A673 (cell line): ENCODE results near the gene TNS3. TPM values are rescaled to one million over a fixed set of nuclear protein-coding genes. Genes with fewer than 3 reads are reported as not detected.

Source experiments
- BruUV-seq: library from RNA; stranded (reverse); fragments of 400-500 nt; replicated peaks from 2 replicates; lab custom pipeline; 2021; lab: Mats Ljungman, UMichigan
- CTCF ChIA-PET: fragments of 300-600 bp; sonication (Branson Sonifier 250); formaldehyde crosslinking; loops from one replicate; lab custom pipeline; 2022; ENCODE audit warnings: antibody characterized with exemption; lab: Charles Lee
- POLR2A ChIA-PET: fragments of 300-600 bp; sonication (Branson Sonifier 250); formaldehyde crosslinking; loops from one replicate; lab custom pipeline; 2022; ENCODE audit warnings: antibody characterized with exemption; ENCODE audit not compliant: low non-redundant PET; lab: Charles Lee
- DNase-seq: peaks from one replicate; pipeline ENCODE4 v3.0.0-alpha.2; 2015; ENCODE audit warnings: low spot score
- H3K27ac ChIP-seq: fragments of 200-600 bp; sonication (generic); 2 replicates; pipeline ENCODE4 v1.5.1; 2016; ENCODE audit warnings: mixed run types, low read depth, mild to moderate bottlenecking, mixed read lengths, antibody characterized with exemption, low read length; ENCODE audit not compliant: poor library complexity, severe bottlenecking
- H3K27me3 ChIP-seq: fragments of 200-600 bp; sonication (generic); replicated peaks from 2 replicates; pipeline ENCODE4 v1.6.1; 2017; ENCODE audit warnings: mixed run types, low read depth, mild to moderate bottlenecking, mixed read lengths, antibody characterized with exemption, low read length; ENCODE audit not compliant: insufficient read depth, poor library complexity
- H3K36me3 ChIP-seq: fragments of 200-600 bp; sonication (generic); 2 replicates; pipeline ENCODE4 v1.6.1; 2016; ENCODE audit warnings: mixed run types, mild to moderate bottlenecking, mixed read lengths, antibody characterized with exemption, low read length; ENCODE audit not compliant: insufficient read depth, poor library complexity, severe bottlenecking
- H3K4me1 ChIP-seq: fragments of 200-600 bp; sonication (generic); 2 replicates; pipeline ENCODE4 v1.6.1; 2017; ENCODE audit warnings: mixed run types, mild to moderate bottlenecking, mixed read lengths, antibody characterized with exemption, low read length; ENCODE audit not compliant: insufficient read depth, poor library complexity, severe bottlenecking
- H3K4me3 ChIP-seq: fragments of 200-600 bp; sonication (generic); 2 replicates; pipeline ENCODE4 v1.5.1; 2016; ENCODE audit warnings: low read depth, mixed run types, mild to moderate bottlenecking, mixed read lengths, low read length; ENCODE audit not compliant: poor library complexity, severe bottlenecking
- H3K9me3 ChIP-seq: fragments of 200-600 bp; sonication (generic); 2 replicates; pipeline ENCODE4 v1.6.1; 2016; ENCODE audit warnings: mixed run types, low read depth, mild to moderate bottlenecking, mixed read lengths, antibody characterized with exemption, low read length; ENCODE audit not compliant: poor library complexity, severe bottlenecking
- EZH2 ChIP-seq: fragments of 200-600 bp; sonication (generic); IDR thresholded peaks from 2 replicates; pipeline ENCODE4 v1.6.1; 2017; ENCODE audit warnings: borderline replicate concordance, low read depth, mild to moderate bottlenecking, mixed read lengths, antibody characterized with exemption, low read length; ENCODE audit not compliant: poor library complexity, severe bottlenecking
- intact Hi-C: fragments of 100-400 bp; cut with micrococcal nuclease; formaldehyde crosslinking; loops from one replicate; pipeline ENCODE4 v1.10.0; 2022; ENCODE audit not compliant: unreplicated experiment
- total RNA-seq: library from RNA; stranded (reverse); gene quantifications from 2 replicates; pipeline ENCODE4 v1.2.3, GENCODE V29; 2021
- TF ChIP-seq, protein P1 (sequence below): fragments of 300-800, 200-600 bp; sonication (generic); conservative IDR thresholded peaks from 2 replicates; pipeline ENCODE4 v1.5.1; 2017; ENCODE audit warnings: low read depth, mild to moderate bottlenecking, antibody characterized with exemption, low read length, moderate library complexity, mixed read lengths

TNS3 gene
- total RNA-seq, 1 experiment from 2014 or later: not detected

DNA sequence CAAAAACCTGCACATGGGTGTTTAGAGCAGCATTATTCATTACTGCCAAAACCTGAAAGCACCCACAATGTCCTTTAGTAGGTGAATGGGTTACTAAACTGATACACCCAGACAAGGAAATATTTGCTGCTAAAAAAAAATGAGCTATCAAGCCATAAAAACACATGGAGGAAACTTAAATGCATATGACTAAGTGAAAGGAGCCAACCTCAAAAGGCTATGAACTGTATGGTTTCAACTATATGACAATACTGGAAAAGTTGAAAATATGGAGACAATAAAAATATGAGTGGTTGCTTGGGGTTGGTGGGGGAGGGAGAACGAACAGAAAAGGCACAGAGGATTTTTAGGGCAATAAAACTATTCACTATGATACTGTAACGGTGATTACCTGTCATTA, 291.0 kb downstream of the TNS3 start:
- BruUV-seq: no TSS peak
- ChIA-PET POLR2A (no interaction called here), CTCF (no interaction called here)
- Histone ChIP-seq H3K27me3 (peaks cover 14% of the 10 kb centered on the region), H3K4me1 (no peaks in the 10 kb centered on the region), H3K36me3 (no peaks in the 10 kb centered on the region), H3K4me3 (no peak overlapping the region), H3K9me3 (no peaks in the 10 kb centered on the region), H3K27ac (no peak overlapping the region)
- intact Hi-C loops: no loop called here
- TF ChIP-seq, protein P1, sequence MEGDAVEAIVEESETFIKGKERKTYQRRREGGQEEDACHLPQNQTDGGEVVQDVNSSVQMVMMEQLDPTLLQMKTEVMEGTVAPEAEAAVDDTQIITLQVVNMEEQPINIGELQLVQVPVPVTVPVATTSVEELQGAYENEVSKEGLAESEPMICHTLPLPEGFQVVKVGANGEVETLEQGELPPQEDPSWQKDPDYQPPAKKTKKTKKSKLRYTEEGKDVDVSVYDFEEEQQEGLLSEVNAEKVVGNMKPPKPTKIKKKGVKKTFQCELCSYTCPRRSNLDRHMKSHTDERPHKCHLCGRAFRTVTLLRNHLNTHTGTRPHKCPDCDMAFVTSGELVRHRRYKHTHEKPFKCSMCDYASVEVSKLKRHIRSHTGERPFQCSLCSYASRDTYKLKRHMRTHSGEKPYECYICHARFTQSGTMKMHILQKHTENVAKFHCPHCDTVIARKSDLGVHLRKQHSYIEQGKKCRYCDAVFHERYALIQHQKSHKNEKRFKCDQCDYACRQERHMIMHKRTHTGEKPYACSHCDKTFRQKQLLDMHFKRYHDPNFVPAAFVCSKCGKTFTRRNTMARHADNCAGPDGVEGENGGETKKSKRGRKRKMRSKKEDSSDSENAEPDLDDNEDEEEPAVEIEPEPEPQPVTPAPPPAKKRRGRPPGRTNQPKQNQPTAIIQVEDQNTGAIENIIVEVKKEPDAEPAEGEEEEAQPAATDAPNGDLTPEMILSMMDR: no peak
- TF ChIP-seq EZH2: no peak
- no peak for DNase-seq

DNA sequence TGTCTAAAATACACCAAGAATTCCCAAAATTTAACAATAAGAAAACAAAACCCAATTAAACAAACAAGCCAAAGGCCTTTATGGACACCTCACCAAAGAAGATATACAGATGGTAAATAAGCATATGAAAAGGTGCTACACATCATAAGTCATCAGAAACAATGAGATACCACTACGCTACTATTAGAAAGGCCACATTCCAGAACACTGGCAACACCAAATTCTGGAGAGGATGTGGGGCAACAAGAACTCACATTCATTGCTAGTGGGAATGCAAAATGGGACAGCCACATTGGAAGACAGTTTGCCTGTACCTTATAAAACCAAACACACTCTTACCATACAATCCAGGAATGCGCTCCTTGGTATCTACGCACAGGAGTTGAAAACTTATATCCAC, 291.4 kb downstream of the TNS3 start:
- ChIA-PET POLR2A (no interaction called here), CTCF (no interaction called here)
- H3K27ac ChIP-seq: no peak overlapping the region
- no peak overlapping the region for H3K4me3 ChIP-seq
- H3K9me3 ChIP-seq: no peaks in the 10 kb centered on the region
- no peaks in the 10 kb centered on the region for H3K36me3 ChIP-seq
- DNase-seq: no peak
- peaks cover 10% of the 10 kb centered on the region for H3K27me3 ChIP-seq
- no peak for TF ChIP-seq EZH2
- TF ChIP-seq, protein P1: no peak
- no TSS peak for BruUV-seq
- intact Hi-C loops: no loop called here
- no peaks in the 10 kb centered on the region for H3K4me1 ChIP-seq

DNA sequence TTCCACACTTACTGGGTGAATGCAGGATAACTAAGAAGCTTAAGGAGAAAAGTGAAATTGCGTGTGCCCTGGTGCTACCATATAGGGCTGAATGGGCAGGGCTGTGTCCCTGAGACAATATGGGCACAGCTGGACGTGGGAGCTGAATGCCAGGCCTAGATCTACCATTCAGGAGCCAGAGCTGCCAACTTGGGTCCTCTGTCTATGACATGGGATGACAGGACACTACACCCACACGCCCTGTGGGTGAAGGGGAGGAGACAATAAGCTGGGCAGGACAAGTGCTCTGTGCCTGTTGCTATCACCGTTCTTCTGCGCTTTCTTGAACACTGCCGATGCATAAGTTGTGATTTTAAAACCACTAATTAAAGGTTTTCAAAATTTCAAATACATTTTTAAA, 293.9 kb downstream of the TNS3 start:
- Histone ChIP-seq H3K27me3 (peaks cover 10% of the 10 kb centered on the region), H3K36me3 (no peaks in the 10 kb centered on the region), H3K27ac (no peak overlapping the region), H3K9me3 (no peaks in the 10 kb centered on the region), H3K4me3 (no peak overlapping the region), H3K4me1 (no peaks in the 10 kb centered on the region)
- no TSS peak for BruUV-seq
- no peak for DNase-seq
- intact Hi-C loops: no loop called here
- TF ChIP-seq EZH2: no peak
- TF ChIP-seq, protein P1: no peak
- ChIA-PET CTCF (interaction anchor here (0.6 kb wide), 1 partner anchor 22 kb away, joined by 3 read pairs; no protein-coding TSS in a partner anchor), POLR2A (no interaction called here)
